Measurements from ENCODE around the gene OR4F6.

- TF ChIP-seq CTCF (conservative IDR thresholded peaks at IDR 0.05; ENCODE audit: low read depth in 2 of 2) (no peak), CREB1 (CRISPR knock-in tag; IDR thresholded peaks at IDR 0.05; ENCODE audit: low read depth) (no peak), POLR2AphosphoS5 (IDR thresholded peaks at IDR 0.05; ENCODE audit: low read depth) (no peak), EZH2phosphoT487 (IDR thresholded peaks at IDR 0.05; ENCODE audit: unreplicated experiment) (no peak), EZH2 (IDR thresholded peaks at IDR 0.05; ENCODE audit: low read depth, unreplicated experiment) (no peak), REST (IDR thresholded peaks at IDR 0.05; ENCODE audit: unreplicated experiment) (no peak), JUNB (IDR thresholded peaks at IDR 0.05; ENCODE audit: unreplicated experiment) (no peak)
Observed at GRCh38 chr15:101803209-101803608, at the start of gene OR4F6.
